ENCODE measurements around the gene PPP3CB.

Gene PPP3CB

GRCh38 chr10:73485320-73485719, 10.5 kb downstream of the PPP3CB start:
- no peak for DNase-seq (ENCODE audit: low read depth)
- no peak for TF ChIP-seq POLR2A (IDR thresholded peaks at IDR 0.05; ENCODE audit: extremely low read depth, insufficient read length)
- H3K4me3 ChIP-seq (ENCODE audit: low read depth, low read length), result no peak overlapping the region

GRCh38 chr10:73480158-73480557, 15.7 kb downstream of the PPP3CB start:
- no peak for TF ChIP-seq CTCF (IDR thresholded peaks at IDR 0.05; ENCODE audit: low read depth, low read length)
- TF ChIP-seq MYC (IDR thresholded peaks at IDR 0.05; ENCODE audit: low read depth, low read length), result no peak
- TF ChIP-seq MAX (IDR thresholded peaks at IDR 0.05; ENCODE audit: low read depth, low read length), result no peak
- TF ChIP-seq POLR2A (IDR thresholded peaks at IDR 0.05; ENCODE audit: extremely low read depth, insufficient read length), result no peak
- no peak for DNase-seq (ENCODE audit: low read depth)
- H3K4me3 ChIP-seq (ENCODE audit: low read depth, low read length), result no peak overlapping the region

GRCh38 chr10:73478636-73479035, 17.2 kb downstream of the PPP3CB start:
- TF ChIP-seq CTCF (IDR thresholded peaks at IDR 0.05; ENCODE audit: low read depth, low read length) (no peak), MYC (IDR thresholded peaks at IDR 0.05; ENCODE audit: low read depth, low read length) (no peak), POLR2A (IDR thresholded peaks at IDR 0.05; ENCODE audit: extremely low read depth, insufficient read length) (no peak), MAX (IDR thresholded peaks at IDR 0.05; ENCODE audit: low read depth, low read length) (no peak)
- no peak overlapping the region for H3K4me3 ChIP-seq (ENCODE audit: low read depth, low read length)
- DNase-seq (ENCODE audit: low read depth), result no peak

- TF ChIP-seq POLR2A (IDR thresholded peaks at IDR 0.05; ENCODE audit: extremely low read depth, insufficient read length) (no peak), MAX (IDR thresholded peaks at IDR 0.05; ENCODE audit: low read depth, low read length) (no peak), MYC (IDR thresholded peaks at IDR 0.05; ENCODE audit: low read depth, low read length) (no peak), CTCF (IDR thresholded peaks at IDR 0.05; ENCODE audit: low read depth, low read length) (no peak)
- DNase-seq (ENCODE audit: low read depth), result no peak
- no peak overlapping the region for H3K4me3 ChIP-seq (ENCODE audit: low read depth, low read length)
These were observed 24.6 kb downstream of the PPP3CB start for GRCh38 chr10:73471226-73471625.

GRCh38 chr10:73469579-73469978, 26.2 kb downstream of the PPP3CB start:
- no peak for DNase-seq (ENCODE audit: low read depth)
- no peak for TF ChIP-seq POLR2A (IDR thresholded peaks at IDR 0.05; ENCODE audit: extremely low read depth, insufficient read length)
- no peak overlapping the region for H3K4me3 ChIP-seq (ENCODE audit: low read depth, low read length)

- H3K4me3 ChIP-seq (ENCODE audit: low read depth, low read length), result no peak overlapping the region
- TF ChIP-seq CTCF (IDR thresholded peaks at IDR 0.05; ENCODE audit: low read depth, low read length), result no peak
- no peak for TF ChIP-seq MAX (IDR thresholded peaks at IDR 0.05; ENCODE audit: low read depth, low read length)
- TF ChIP-seq POLR2A (IDR thresholded peaks at IDR 0.05; ENCODE audit: extremely low read depth, insufficient read length), result no peak
- TF ChIP-seq MYC (IDR thresholded peaks at IDR 0.05; ENCODE audit: low read depth, low read length), result no peak
- DNase-seq (ENCODE audit: low read depth), result no peak
These were observed 28.6 kb downstream of the PPP3CB start for GRCh38 chr10:73467206-73467605.

GRCh38 chr10:73465978-73466726, 29.7 kb downstream of the PPP3CB start:
- no peak for DNase-seq (ENCODE audit: low read depth)
- TF ChIP-seq MYC (IDR thresholded peaks at IDR 0.05; ENCODE audit: low read depth, low read length) (no peak), CTCF (IDR thresholded peaks at IDR 0.05; ENCODE audit: low read depth, low read length) (no peak), MAX (IDR thresholded peaks at IDR 0.05; ENCODE audit: low read depth, low read length) (no peak), POLR2A (IDR thresholded peaks at IDR 0.05; ENCODE audit: extremely low read depth, insufficient read length) (no peak)
- no peak overlapping the region for H3K4me3 ChIP-seq (ENCODE audit: low read depth, low read length)
